Measurements from ENCODE around the gene KLRC2.

DNA sequence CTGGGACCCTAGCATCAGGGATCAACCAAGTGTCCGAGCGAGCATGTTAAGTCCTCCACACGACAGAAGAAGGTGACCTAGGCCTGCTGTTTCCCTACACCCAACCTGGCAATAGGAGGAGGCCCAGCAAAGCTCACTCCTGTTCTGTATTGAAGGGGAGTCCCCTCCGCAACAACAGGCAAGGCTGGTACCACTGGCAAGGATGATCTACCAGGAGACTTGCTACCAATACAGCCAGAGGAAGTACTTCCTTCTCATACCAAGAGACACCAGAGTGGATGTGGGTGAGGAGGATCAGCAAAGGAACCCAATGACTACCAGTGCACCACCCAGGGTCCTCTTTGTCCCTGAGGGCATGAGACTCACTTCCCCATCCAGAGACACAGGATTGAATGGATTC is 12.4 kb upstream of the KLRC2 start:
- TF ChIP-seq EP300 (IDR thresholded peaks at IDR 0.05) (no peak), POLR2AphosphoS5 (IDR thresholded peaks at IDR 0.05) (no peak), POLR2A (IDR thresholded peaks at IDR 0.05; ENCODE audit: low read depth) (no peak)
- TF ChIP-seq, protein P1, sequence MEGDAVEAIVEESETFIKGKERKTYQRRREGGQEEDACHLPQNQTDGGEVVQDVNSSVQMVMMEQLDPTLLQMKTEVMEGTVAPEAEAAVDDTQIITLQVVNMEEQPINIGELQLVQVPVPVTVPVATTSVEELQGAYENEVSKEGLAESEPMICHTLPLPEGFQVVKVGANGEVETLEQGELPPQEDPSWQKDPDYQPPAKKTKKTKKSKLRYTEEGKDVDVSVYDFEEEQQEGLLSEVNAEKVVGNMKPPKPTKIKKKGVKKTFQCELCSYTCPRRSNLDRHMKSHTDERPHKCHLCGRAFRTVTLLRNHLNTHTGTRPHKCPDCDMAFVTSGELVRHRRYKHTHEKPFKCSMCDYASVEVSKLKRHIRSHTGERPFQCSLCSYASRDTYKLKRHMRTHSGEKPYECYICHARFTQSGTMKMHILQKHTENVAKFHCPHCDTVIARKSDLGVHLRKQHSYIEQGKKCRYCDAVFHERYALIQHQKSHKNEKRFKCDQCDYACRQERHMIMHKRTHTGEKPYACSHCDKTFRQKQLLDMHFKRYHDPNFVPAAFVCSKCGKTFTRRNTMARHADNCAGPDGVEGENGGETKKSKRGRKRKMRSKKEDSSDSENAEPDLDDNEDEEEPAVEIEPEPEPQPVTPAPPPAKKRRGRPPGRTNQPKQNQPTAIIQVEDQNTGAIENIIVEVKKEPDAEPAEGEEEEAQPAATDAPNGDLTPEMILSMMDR (IDR thresholded peaks at IDR 0.05), result no peak

Data from esophagus muscularis mucosa (tissue), 4 donors.